ENCODE data around the gene DDO. TPM values are rescaled to one million over a fixed set of nuclear protein-coding genes. Genes with fewer than 3 reads are reported as not detected.

Gene DDO
- polyA plus RNA-seq, 1 donor (not counting 4 experiments of a cell fraction or from before 2014, with no cell fraction given) = not detected

- FAIRE-seq = no peak
- dilution Hi-C loops (cut with MboI; ENCODE audit: extremely low pct_ligation_motif_present, low sequenced_read_pairs) = no loop called here
- TF ChIP-seq EZH2 (IDR thresholded peaks at IDR 0.05; ENCODE audit: low read length) (no peak), CTCF (optimal IDR thresholded peaks at IDR 0.05 in 1 of 3, IDR thresholded peaks at IDR 0.05 in 1 of 3, conservative IDR thresholded peaks at IDR 0.05 in 1 of 3; ENCODE audit: extremely low read depth in 1 of 3, insufficient read depth in 2 of 3, low read length in 3 of 3) (no peak)
These were observed 33.6 kb upstream of the DDO start for GRCh38 chr6:110448846-110449540.

GRCh38 chr6:110447761-110448160, 32.4 kb upstream of the DDO start:
- no peak overlapping the region for H3K4me3 ChIP-seq (ENCODE audit: control insufficient read depth in 2 of 3, extremely low read depth in 1 of 3, insufficient read depth in 2 of 3, low read depth in 1 of 3, low read length in 3 of 3)
- H4K20me1 ChIP-seq (ENCODE audit: control insufficient read depth, extremely low read depth, insufficient read depth, low read length) = no peaks in the 10 kb centered on the region
- H3K36me3 ChIP-seq (ENCODE audit: control insufficient read depth in 2 of 2, extremely low read depth in 1 of 2, insufficient read depth in 2 of 2, low read length in 2 of 2) = no peaks in the 10 kb centered on the region
- H3K79me2 ChIP-seq (ENCODE audit: control insufficient read depth, insufficient read depth, low read length) = no peaks in the 10 kb centered on the region
- FAIRE-seq = peak; percentile 34
- H3K4me1 ChIP-seq (ENCODE audit: control insufficient read depth, extremely low read depth, insufficient read depth, low read length) = peaks cover 20% of the 10 kb centered on the region
- H3K27ac ChIP-seq (ENCODE audit: control insufficient read depth, insufficient read depth, low read length) = no peak overlapping the region
- H3K9me3 ChIP-seq (ENCODE audit: control insufficient read depth, low read depth, low read length) = no peaks in the 10 kb centered on the region
- no peak overlapping the region for H3K4me2 ChIP-seq (ENCODE audit: control insufficient read depth, extremely low read depth, insufficient read depth, low read depth, low read length)
- no peaks in the 10 kb centered on the region for H3K9me1 ChIP-seq (ENCODE audit: control insufficient read depth, extremely low read depth, insufficient read depth, low read length)
- no peak overlapping the region for H3K9ac ChIP-seq (ENCODE audit: control insufficient read depth, extremely low read depth, insufficient read depth, low read length)
- no peaks in the 10 kb centered on the region for H3K27me3 ChIP-seq (ENCODE audit: control insufficient read depth, extremely low read depth, insufficient read depth, low read length)
- no peak for DNase-seq (ENCODE audit: low read depth, low spot score)
- dilution Hi-C loops (cut with MboI; ENCODE audit: extremely low pct_ligation_motif_present, low sequenced_read_pairs) = no loop called here
- H2AFZ ChIP-seq (ENCODE audit: control insufficient read depth, low read length) = no peak overlapping the region
- TF ChIP-seq CTCF (optimal IDR thresholded peaks at IDR 0.05 in 1 of 3, IDR thresholded peaks at IDR 0.05 in 1 of 3, conservative IDR thresholded peaks at IDR 0.05 in 1 of 3; ENCODE audit: extremely low read depth in 1 of 3, insufficient read depth in 2 of 3, low read length in 3 of 3) = no peak
- TF ChIP-seq EZH2 (IDR thresholded peaks at IDR 0.05; ENCODE audit: low read length) = no peak

More at GRCh38 chr6:110448846-110449540, 33.6 kb upstream of the DDO start:
- Histone ChIP-seq H2AFZ (ENCODE audit: control insufficient read depth, low read length) (no peak overlapping the region), H3K9me1 (ENCODE audit: control insufficient read depth, extremely low read depth, insufficient read depth, low read length) (no peaks in the 10 kb centered on the region), H3K9ac (ENCODE audit: control insufficient read depth, extremely low read depth, insufficient read depth, low read length) (no peak overlapping the region), H3K4me1 (ENCODE audit: control insufficient read depth, extremely low read depth, insufficient read depth, low read length) (peaks cover 20% of the 10 kb centered on the region), H3K36me3 (ENCODE audit: control insufficient read depth in 2 of 2, extremely low read depth in 1 of 2, insufficient read depth in 2 of 2, low read length in 2 of 2) (no peaks in the 10 kb centered on the region), H3K4me2 (ENCODE audit: control insufficient read depth, extremely low read depth, insufficient read depth, low read depth, low read length) (no peak overlapping the region), H3K27ac (ENCODE audit: control insufficient read depth, insufficient read depth, low read length) (no peak overlapping the region), H3K9me3 (ENCODE audit: control insufficient read depth, low read depth, low read length) (no peaks in the 10 kb centered on the region), H3K79me2 (ENCODE audit: control insufficient read depth, insufficient read depth, low read length) (no peaks in the 10 kb centered on the region), H3K27me3 (ENCODE audit: control insufficient read depth, extremely low read depth, insufficient read depth, low read length) (no peaks in the 10 kb centered on the region), H4K20me1 (ENCODE audit: control insufficient read depth, extremely low read depth, insufficient read depth, low read length) (no peaks in the 10 kb centered on the region), H3K4me3 (ENCODE audit: control insufficient read depth in 2 of 3, extremely low read depth in 1 of 3, insufficient read depth in 2 of 3, low read depth in 1 of 3, low read length in 3 of 3) (no peak overlapping the region)
- DNase-seq (ENCODE audit: low read depth, low spot score) = no peak
